ENCODE measurements around the gene C6orf52. TPM values are rescaled to one million over a fixed set of nuclear protein-coding genes. Genes with fewer than 3 reads are reported as not detected.

The C6orf52 gene
- total and polyA plus RNA-seq, 12 donors: 0.59 to 1.6 (median 0.86) TPM; not detected in 3

- intact Hi-C loops (cut with DNase I): no loop called here
- no peak for DNase-seq
- no peak for ATAC-seq
- no peaks in the 10 kb centered on the region for H3K9me3 ChIP-seq
- H3K4me3 ChIP-seq: no peak overlapping the region
- H3K27ac ChIP-seq: no peak overlapping the region
- H3K36me3 ChIP-seq: no peaks in the 10 kb centered on the region
- H3K27me3 ChIP-seq: no peaks in the 10 kb centered on the region
- TF ChIP-seq, protein P1, sequence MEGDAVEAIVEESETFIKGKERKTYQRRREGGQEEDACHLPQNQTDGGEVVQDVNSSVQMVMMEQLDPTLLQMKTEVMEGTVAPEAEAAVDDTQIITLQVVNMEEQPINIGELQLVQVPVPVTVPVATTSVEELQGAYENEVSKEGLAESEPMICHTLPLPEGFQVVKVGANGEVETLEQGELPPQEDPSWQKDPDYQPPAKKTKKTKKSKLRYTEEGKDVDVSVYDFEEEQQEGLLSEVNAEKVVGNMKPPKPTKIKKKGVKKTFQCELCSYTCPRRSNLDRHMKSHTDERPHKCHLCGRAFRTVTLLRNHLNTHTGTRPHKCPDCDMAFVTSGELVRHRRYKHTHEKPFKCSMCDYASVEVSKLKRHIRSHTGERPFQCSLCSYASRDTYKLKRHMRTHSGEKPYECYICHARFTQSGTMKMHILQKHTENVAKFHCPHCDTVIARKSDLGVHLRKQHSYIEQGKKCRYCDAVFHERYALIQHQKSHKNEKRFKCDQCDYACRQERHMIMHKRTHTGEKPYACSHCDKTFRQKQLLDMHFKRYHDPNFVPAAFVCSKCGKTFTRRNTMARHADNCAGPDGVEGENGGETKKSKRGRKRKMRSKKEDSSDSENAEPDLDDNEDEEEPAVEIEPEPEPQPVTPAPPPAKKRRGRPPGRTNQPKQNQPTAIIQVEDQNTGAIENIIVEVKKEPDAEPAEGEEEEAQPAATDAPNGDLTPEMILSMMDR (IDR thresholded peaks at IDR 0.05): no peak
- no peaks in the 10 kb centered on the region for H3K4me1 ChIP-seq
These were observed 11.9 kb downstream of the C6orf52 start for GRCh38 chr6:10682355-10682988.

GRCh38 chr6:10681795-10682194, 12.6 kb downstream of the C6orf52 start:
- no peak overlapping the region for H3K27ac ChIP-seq
- H3K27me3 ChIP-seq: no peaks in the 10 kb centered on the region
- no peak for ATAC-seq
- H3K4me1 ChIP-seq: no peaks in the 10 kb centered on the region
- intact Hi-C loops (cut with DNase I): no loop called here
- H3K9me3 ChIP-seq: no peaks in the 10 kb centered on the region
- no peak overlapping the region for H3K4me3 ChIP-seq
- TF ChIP-seq, protein P1 (IDR thresholded peaks at IDR 0.05): no peak
- 52 to 64% methylated on average over 3 of the region's 3 CpGs for WGBS, 2 donors
- no peak for DNase-seq
- H3K36me3 ChIP-seq: no peaks in the 10 kb centered on the region

- Histone ChIP-seq H3K27ac (no peak overlapping the region), H3K27me3 (no peaks in the 10 kb centered on the region), H3K4me1 (no peaks in the 10 kb centered on the region), H3K9me3 (no peaks in the 10 kb centered on the region), H3K4me3 (no peak overlapping the region), H3K36me3 (no peaks in the 10 kb centered on the region)
- WGBS, 2 donors: 87 to 91% methylated on average over 4 of the region's 4 CpGs
- no peak for ATAC-seq
- DNase-seq: no peak
- TF ChIP-seq, protein P1 (IDR thresholded peaks at IDR 0.05): no peak
- intact Hi-C loops (cut with DNase I): no loop called here
These were observed 16.0 kb downstream of the C6orf52 start for GRCh38 chr6:10678456-10678855.

- H3K36me3 ChIP-seq: no peaks in the 10 kb centered on the region
- no peaks in the 10 kb centered on the region for H3K27me3 ChIP-seq
- H3K9me3 ChIP-seq: no peaks in the 10 kb centered on the region
- H3K4me3 ChIP-seq: no peak overlapping the region
- peaks cover 0 to 6% (median 0%) of the 10 kb centered on the region in 9 donors for H3K4me1 ChIP-seq
- WGBS, 2 donors: 94% methylated on average over 7 of the region's 7 CpGs
- intact Hi-C loops (cut with DNase I): no loop called here
- ATAC-seq (no peak), DNase-seq (no peak)
- no peak overlapping the region for H3K27ac ChIP-seq
- TF ChIP-seq, protein P1 (IDR thresholded peaks at IDR 0.05): no peak
These were observed 18.0 kb downstream of the C6orf52 start for GRCh38 chr6:10676403-10676802.
